Karpas-422 (cell line): ENCODE measurements around the gene MT1A. TPM values are rescaled to one million over a fixed set of nuclear protein-coding genes. Genes with fewer than 3 reads are reported as not detected.
A peak's percentile ranks its signal among the peaks of the same experiment; 100 is the strongest.

ENCODE experiments used
- DNase-seq: peaks from one replicate; pipeline ENCODE4 v3.0.0-alpha.2; 2015
- H2AFZ ChIP-seq: fragments of 200-600 bp; sonication (generic); 2 replicates; pipeline ENCODE4 v1.6.1; 2014; ENCODE audit warnings: antibody characterized with exemption, low read length, mixed read lengths
- H3K27ac ChIP-seq: fragments of 200-600 bp; sonication (generic); 2 replicates; pipeline ENCODE4 v1.5.1; 2014; ENCODE audit warnings: mild to moderate bottlenecking, low read length, moderate library complexity
- H3K27me3 ChIP-seq: fragments of 200-600 bp; sonication (generic); 2 replicates; pipeline ENCODE4 v1.6.1; 2014; ENCODE audit warnings: low read length, mixed read lengths
- H3K36me3 ChIP-seq: fragments of 200-600 bp; sonication (generic); 2 replicates; pipeline ENCODE4 v1.6.1; 2014; ENCODE audit warnings: low read length, mixed read lengths; ENCODE audit not compliant: insufficient read depth
- H3K4me1 ChIP-seq: fragments of 200-600 bp; sonication (generic); 2 replicates; pipeline ENCODE4 v1.6.1; 2014; ENCODE audit warnings: mild to moderate bottlenecking, low read length, mixed read lengths
- H3K4me2 ChIP-seq: fragments of 200-600 bp; sonication (generic); 2 replicates; pipeline ENCODE4 v1.6.1; 2014; ENCODE audit warnings: low read length, low read depth, mild to moderate bottlenecking; ENCODE audit not compliant: poor library complexity, severe bottlenecking
- H3K4me3 ChIP-seq: fragments of 200-600 bp; sonication (generic); 2 replicates; pipeline ENCODE4 v1.5.1; 2014; ENCODE audit warnings: mild to moderate bottlenecking, antibody characterized with exemption, low read length, mixed read lengths
- H3K79me2 ChIP-seq: fragments of 200-600 bp; sonication (generic); 2 replicates; pipeline ENCODE4 v1.6.1; 2014; ENCODE audit warnings: mild to moderate bottlenecking, low read length, mixed read lengths
- H3K9ac ChIP-seq: fragments of 200-600 bp; sonication (generic); 2 replicates; pipeline ENCODE4 v1.6.0; 2014; ENCODE audit warnings: low read length
- H3K9me2 ChIP-seq: fragments of 200-600 bp; sonication (generic), shearing (Covaris generic); replicated peaks from 2 replicates; pipeline ENCODE4 v1.6.0; 2014; ENCODE audit warnings: mild to moderate bottlenecking, low read length, moderate library complexity; ENCODE audit not compliant: insufficient read depth
- H3K9me3 ChIP-seq: fragments of 300-700, 200-600 bp; sonication (generic); 2 replicates; pipeline ENCODE4 v1.6.1; 2014; ENCODE audit warnings: low read length, mixed read lengths
- H4K20me1 ChIP-seq: fragments of 200-600 bp; sonication (generic); 2 replicates; pipeline ENCODE4 v1.6.1; 2014; ENCODE audit warnings: mild to moderate bottlenecking, antibody characterized with exemption, low read length, low read depth; ENCODE audit not compliant: insufficient read depth
- total RNA-seq: library from RNA; depleted of rRNA; stranded (reverse); fragments of >200 nt; shearing (Covaris generic); gene quantifications from 2 replicates; pipeline ENCODE4 v1.2.3, GENCODE V29; 2014; ENCODE audit warnings: low replicate concordance

Gene MT1A
- total RNA-seq, 1 experiment from 2014 or later = not detected

- Histone ChIP-seq H3K9me2 (no peaks in the 10 kb centered on the region), H3K36me3 (no peaks in the 10 kb centered on the region), H3K9me3 (no peaks in the 10 kb centered on the region), H3K4me1 (peaks cover 32% of the 10 kb centered on the region), H3K27ac (no peak overlapping the region), H2AFZ (no peak overlapping the region), H3K79me2 (no peaks in the 10 kb centered on the region), H3K9ac (no peak overlapping the region), H3K4me2 (peak overlapping the region; percentile 49), H4K20me1 (no peaks in the 10 kb centered on the region), H3K27me3 (no peaks in the 10 kb centered on the region), H3K4me3 (no peak overlapping the region)
- DNase-seq = no peak
Measured at GRCh38 chr16:56623637-56624036, 14.8 kb upstream of the MT1A start.

- DNase-seq = no peak
- H3K4me2 ChIP-seq = no peak within 1 kb of the TSS
- no peak within 1 kb of the TSS for H2AFZ ChIP-seq
Measured at GRCh38 chr16:56625140-56625942, 13.1 kb upstream of the MT1A start, which contains the start of gene MT1E. TSS of gene MT1E (plus strand) at chr16:56625781. CDS start at chr16:56625852, 71 bp downstream.

GRCh38 chr16:56625943-56626654 is 12.4 kb upstream of the MT1A start:
- no peaks in the 10 kb centered on the region for H3K9me2 ChIP-seq
- H3K27ac ChIP-seq = no peak overlapping the region
- H3K27me3 ChIP-seq = no peaks in the 10 kb centered on the region
- H3K4me3 ChIP-seq = no peak overlapping the region
- no peak overlapping the region for H3K4me2 ChIP-seq
- no peaks in the 10 kb centered on the region for H3K9me3 ChIP-seq
- H3K79me2 ChIP-seq = no peaks in the 10 kb centered on the region
- no peak for DNase-seq
- no peaks in the 10 kb centered on the region for H4K20me1 ChIP-seq
- H2AFZ ChIP-seq = no peak overlapping the region
- H3K36me3 ChIP-seq = no peaks in the 10 kb centered on the region
- peaks cover 44% of the 10 kb centered on the region for H3K4me1 ChIP-seq
- no peak overlapping the region for H3K9ac ChIP-seq

More at GRCh38 chr16:56625140-56625942, 13.1 kb upstream of the MT1A start, which contains the start of gene MT1E:
- H3K9ac ChIP-seq = no peak within 1 kb of the TSS
- no peaks in the 10 kb centered on the region for H3K79me2 ChIP-seq
- H3K27me3 ChIP-seq = no peaks in the 10 kb centered on the region
- H3K36me3 ChIP-seq = no peaks in the 10 kb centered on the region
- no peak within 1 kb of the TSS for H3K4me3 ChIP-seq
- no peaks in the 10 kb centered on the region for H4K20me1 ChIP-seq
- H3K9me3 ChIP-seq = no peaks in the 10 kb centered on the region
- H3K9me2 ChIP-seq = no peaks in the 10 kb centered on the region
- no peak within 1 kb of the TSS for H3K27ac ChIP-seq
- H3K4me1 ChIP-seq = peaks cover 44% of the 10 kb centered on the region

- no peak overlapping the region for H3K4me3 ChIP-seq
- no peak for DNase-seq
- peaks cover 38% of the 10 kb centered on the region for H3K4me1 ChIP-seq
- H3K79me2 ChIP-seq = no peaks in the 10 kb centered on the region
- no peaks in the 10 kb centered on the region for H3K36me3 ChIP-seq
- H3K9me2 ChIP-seq = no peaks in the 10 kb centered on the region
- no peak overlapping the region for H3K27ac ChIP-seq
- no peaks in the 10 kb centered on the region for H3K9me3 ChIP-seq
- no peaks in the 10 kb centered on the region for H3K27me3 ChIP-seq
- H4K20me1 ChIP-seq = no peaks in the 10 kb centered on the region
- H2AFZ ChIP-seq = no peak overlapping the region
- H3K4me2 ChIP-seq = no peak overlapping the region
- no peak overlapping the region for H3K9ac ChIP-seq
Measured at GRCh38 chr16:56626685-56627084, 11.8 kb upstream of the MT1A start.

- no peak overlapping the region for H3K27ac ChIP-seq
- H3K27me3 ChIP-seq = no peaks in the 10 kb centered on the region
- no peak for DNase-seq
- H3K9ac ChIP-seq = no peak overlapping the region
- H3K4me1 ChIP-seq = peaks cover 18% of the 10 kb centered on the region
- no peaks in the 10 kb centered on the region for H3K9me2 ChIP-seq
- no peak overlapping the region for H2AFZ ChIP-seq
- no peaks in the 10 kb centered on the region for H3K79me2 ChIP-seq
- H3K4me2 ChIP-seq = no peak overlapping the region
- H3K9me3 ChIP-seq = no peaks in the 10 kb centered on the region
- no peaks in the 10 kb centered on the region for H4K20me1 ChIP-seq
- no peaks in the 10 kb centered on the region for H3K36me3 ChIP-seq
- H3K4me3 ChIP-seq = no peak overlapping the region
Measured at GRCh38 chr16:56628486-56629350, 9.7 kb upstream of the MT1A start.

- H3K9ac ChIP-seq = no peak overlapping the region
- no peaks in the 10 kb centered on the region for H3K36me3 ChIP-seq
- no peaks in the 10 kb centered on the region for H3K9me3 ChIP-seq
- H3K4me2 ChIP-seq = peak overlapping the region; percentile 13
- H2AFZ ChIP-seq = no peak overlapping the region
- no peak overlapping the region for H3K4me3 ChIP-seq
- no peak for DNase-seq
- no peaks in the 10 kb centered on the region for H4K20me1 ChIP-seq
- H3K79me2 ChIP-seq = no peaks in the 10 kb centered on the region
- no peaks in the 10 kb centered on the region for H3K27me3 ChIP-seq
- peaks cover 13% of the 10 kb centered on the region for H3K4me1 ChIP-seq
- H3K9me2 ChIP-seq = no peaks in the 10 kb centered on the region
- no peak overlapping the region for H3K27ac ChIP-seq
Measured at GRCh38 chr16:56629531-56629930, 8.9 kb upstream of the MT1A start.

- no peak overlapping the region for H3K4me3 ChIP-seq
- H3K9ac ChIP-seq = no peak overlapping the region
- H4K20me1 ChIP-seq = no peaks in the 10 kb centered on the region
- H2AFZ ChIP-seq = 0 out of 2 replicates have a peak overlapping the region, but pooled peaks have one; percentile 8
- peaks cover 13% of the 10 kb centered on the region for H3K4me1 ChIP-seq
- H3K9me2 ChIP-seq = no peaks in the 10 kb centered on the region
- H3K27me3 ChIP-seq = no peaks in the 10 kb centered on the region
- peak; percentile 60 for DNase-seq
- peak overlapping the region; percentile 13 for H3K4me2 ChIP-seq
- H3K79me2 ChIP-seq = no peaks in the 10 kb centered on the region
- H3K27ac ChIP-seq = no peak overlapping the region
- H3K9me3 ChIP-seq = no peaks in the 10 kb centered on the region
- no peaks in the 10 kb centered on the region for H3K36me3 ChIP-seq
Measured at GRCh38 chr16:56630134-56630533, 8.3 kb upstream of the MT1A start.
